Stimulated activated CD4-positive, alpha-beta T cell treated with anti-CD3 and anti-CD28 coated beads, TNF-alpha, amount 100 ng/mL, for 24 hours (primary cell): Measurements from ENCODE around the gene TRABD.

Experiments used
- DNase-seq, 3 experiments: peaks; one replicate each; pipeline ENCODE4 v3.0.0-alpha.2; 2020; ENCODE audit warnings: low read depth in 3 of 3

TRABD gene

GRCh38 chr22:50173983-50174355 lies 11.7 kb upstream of the TRABD start:
- no peak for DNase-seq

GRCh38 chr22:50174382-50175190 lies 11.1 kb upstream of the TRABD start:
- no peak for DNase-seq

GRCh38 chr22:50175191-50175461 lies 10.6 kb upstream of the TRABD start:
- DNase-seq, result no peak

GRCh38 chr22:50175921-50176849 lies 9.5 kb upstream of the TRABD start:
- DNase-seq, result no peak

GRCh38 chr22:50176850-50177536 lies 8.7 kb upstream of the TRABD start:
- DNase-seq, result no peak

GRCh38 chr22:50177537-50178470 lies 7.9 kb upstream of the TRABD start:
- no peak for DNase-seq

GRCh38 chr22:50178471-50178864 lies 7.2 kb upstream of the TRABD start:
- no peak for DNase-seq

GRCh38 chr22:50178871-50179869 lies 6.5 kb upstream of the TRABD start:
- no peak for DNase-seq

- no peak for DNase-seq
These were observed 5.6 kb upstream of the TRABD start for GRCh38 chr22:50179937-50180726.

- DNase-seq, result no peak
These were observed 4.8 kb upstream of the TRABD start for GRCh38 chr22:50180727-50181521.

GRCh38 chr22:50182176-50183081 lies 3.3 kb upstream of the TRABD start:
- no peak for DNase-seq

- no peak for DNase-seq
These were observed 2.4 kb upstream of the TRABD start for GRCh38 chr22:50183141-50183971.

- DNase-seq, result no peak
These were observed 1.5 kb upstream of the TRABD start for GRCh38 chr22:50184004-50184901.

- DNase-seq, result no peak
These were observed 775 bp upstream of the TRABD start for GRCh38 chr22:50184902-50185374.

GRCh38 chr22:50186181-50186714 lies 535 bp downstream of the TRABD start:
- no peak for DNase-seq
